Smooth muscle cell (in vitro differentiated cells): ENCODE results near the gene SCN3B. TPM values are rescaled to one million over a fixed set of nuclear protein-coding genes. Genes with fewer than 3 reads are reported as not detected.

Experiments used
- DNase-seq: peaks from one replicate; lab custom pipeline; 2025; ENCODE audit not compliant: unreplicated experiment; lab: John Stamatoyannopoulos, UW
- H2AFZ ChIP-seq: fragments of 200-600 bp; sonication (generic); 2 replicates; pipeline ENCODE4 v1.6.0; 2016; ENCODE audit warnings: antibody characterized with exemption, low read depth, mild to moderate bottlenecking
- H3F3A ChIP-seq: fragments of 200-600 bp; sonication (generic); 2 replicates; pipeline ENCODE4 v1.6.0; 2017; ENCODE audit warnings: antibody characterized with exemption, low read depth
- H3K27ac ChIP-seq: fragments of 200-600 bp; sonication (generic); 2 replicates; pipeline ENCODE4 v1.5.1; 2016; ENCODE audit warnings: low read depth, mild to moderate bottlenecking
- H3K27me3 ChIP-seq: fragments of 200-600 bp; sonication (generic); 2 replicates; pipeline ENCODE4 v1.6.1; 2016; ENCODE audit warnings: low read depth, mild to moderate bottlenecking
- H3K36me3 ChIP-seq: fragments of 200-600 bp; sonication (generic); 2 replicates; pipeline ENCODE4 v1.5.1; 2016; ENCODE audit warnings: low read depth
- H3K4me1 ChIP-seq: fragments of 200-600 bp; sonication (generic); 2 replicates; pipeline ENCODE4 v1.5.1; 2016; ENCODE audit warnings: low read depth
- H3K4me2 ChIP-seq: fragments of 200-600 bp; sonication (generic); 2 replicates; pipeline ENCODE4 v1.6.0; 2016; ENCODE audit warnings: mild to moderate bottlenecking
- H3K4me3 ChIP-seq: fragments of 200-600 bp; sonication (generic); 2 replicates; pipeline ENCODE4 v1.5.1; 2016; ENCODE audit warnings: mild to moderate bottlenecking
- H3K79me2 ChIP-seq: fragments of 200-600 bp; sonication (generic); 2 replicates; pipeline ENCODE4 v1.6.0; 2016; ENCODE audit warnings: low read depth, mild to moderate bottlenecking
- H3K9ac ChIP-seq: fragments of 200-600 bp; sonication (generic); 2 replicates; pipeline ENCODE4 v1.6.0; 2016; ENCODE audit warnings: low read depth
- H3K9me3 ChIP-seq: fragments of 200-600 bp; sonication (generic); replicated peaks from 2 replicates; pipeline ENCODE4 v1.5.1; 2016; ENCODE audit warnings: low read depth
- H4K20me1 ChIP-seq: fragments of 200-600 bp; sonication (generic); 2 replicates; pipeline ENCODE4 v1.6.0; 2016; ENCODE audit warnings: low read depth
- CTCF ChIP-seq: fragments of 200-600 bp; sonication (generic); IDR thresholded peaks from 2 replicates; pipeline ENCODE4 v1.5.1; 2017; ENCODE audit warnings: borderline replicate concordance, mild to moderate bottlenecking, antibody characterized with exemption; ENCODE audit not compliant: insufficient read depth, poor library complexity, severe bottlenecking
- WGBS: methylation state at CpG from one replicate; pipeline ENCODE4 v1.1.7; 2016; ENCODE audit warnings: low lambda C conversion rate; 5-methylcytosine and 5-hydroxymethylcytosine counted together
- polyA plus RNA-seq: library from polyadenylated mRNA; unstranded; fragments of >200 nt; fragmentation: Nextera tagmentation; extraction: Ambion mirVana; gene quantifications from 2 replicates; pipeline ENCODE4 v1.2.1, GENCODE V29; 2016
- total RNA-seq: library from RNA; depleted of rRNA; stranded (reverse); fragments of >200 nt; gene quantifications from 2 replicates; pipeline ENCODE4 v1.2.3, GENCODE V29; 2014

Gene SCN3B
- total and polyA plus RNA-seq, 2 experiments from 2014 or later = under 0.01 to 0.23 TPM

- Histone ChIP-seq H3K4me1 (no peaks in the 10 kb centered on the region), H3K79me2 (no peaks in the 10 kb centered on the region), H3K4me2 (no peak overlapping the region), H3F3A (no peaks in the 10 kb centered on the region), H4K20me1 (no peaks in the 10 kb centered on the region), H3K27ac (no peak overlapping the region), H3K27me3 (peaks cover 3% of the 10 kb centered on the region), H3K9ac (no peak overlapping the region), H3K36me3 (no peaks in the 10 kb centered on the region), H3K4me3 (no peak overlapping the region), H3K9me3 (no peaks in the 10 kb centered on the region), H2AFZ (no peak overlapping the region)
- TF ChIP-seq CTCF = no peak
- DNase-seq = no peak
Measured at GRCh38 chr11:123692961-123693360, 38.5 kb upstream of the SCN3B start.

GRCh38 chr11:123690485-123690884 lies 36.1 kb upstream of the SCN3B start:
- Histone ChIP-seq H4K20me1 (no peaks in the 10 kb centered on the region), H3K4me3 (no peak overlapping the region), H3K4me1 (no peaks in the 10 kb centered on the region), H3K9me3 (no peaks in the 10 kb centered on the region), H3K79me2 (no peaks in the 10 kb centered on the region), H3K36me3 (no peaks in the 10 kb centered on the region), H2AFZ (no peak overlapping the region), H3K4me2 (no peak overlapping the region), H3K27me3 (peaks cover 11% of the 10 kb centered on the region), H3F3A (no peaks in the 10 kb centered on the region), H3K9ac (no peak overlapping the region), H3K27ac (peak overlapping the region; percentile 8)
- no peak for DNase-seq
- WGBS = 48% methylated on average over 3 of the region's 3 CpGs
- TF ChIP-seq CTCF = no peak

GRCh38 chr11:123684601-123685000 lies 30.2 kb upstream of the SCN3B start:
- 95% methylated on average over 6 of the region's 6 CpGs for WGBS
- Histone ChIP-seq H3F3A (no peaks in the 10 kb centered on the region), H3K4me2 (no peak overlapping the region), H3K27ac (no peak overlapping the region), H3K9me3 (no peaks in the 10 kb centered on the region), H3K79me2 (no peaks in the 10 kb centered on the region), H3K4me1 (no peaks in the 10 kb centered on the region), H3K36me3 (no peaks in the 10 kb centered on the region), H3K4me3 (no peak overlapping the region), H4K20me1 (no peaks in the 10 kb centered on the region), H2AFZ (no peak overlapping the region), H3K27me3 (peaks cover 19% of the 10 kb centered on the region), H3K9ac (no peak overlapping the region)
- TF ChIP-seq CTCF = no peak
- no peak for DNase-seq

- H3K79me2 ChIP-seq = no peaks in the 10 kb centered on the region
- no peak for DNase-seq
- no peak overlapping the region for H3K27ac ChIP-seq
- no peaks in the 10 kb centered on the region for H4K20me1 ChIP-seq
- WGBS = 78% methylated on average over 8 of the region's 8 CpGs
- H3K27me3 ChIP-seq = peaks cover 19% of the 10 kb centered on the region
- no peak overlapping the region for H2AFZ ChIP-seq
- H3K4me1 ChIP-seq = no peaks in the 10 kb centered on the region
- no peak overlapping the region for H3K4me2 ChIP-seq
- no peaks in the 10 kb centered on the region for H3K9me3 ChIP-seq
- no peak overlapping the region for H3K4me3 ChIP-seq
- no peak for TF ChIP-seq CTCF
- H3K36me3 ChIP-seq = no peaks in the 10 kb centered on the region
- H3F3A ChIP-seq = no peaks in the 10 kb centered on the region
- no peak overlapping the region for H3K9ac ChIP-seq
Measured at GRCh38 chr11:123683428-123684170, 29.2 kb upstream of the SCN3B start.
